Mesenchymal stem cell (in vitro differentiated cells and primary cell): Measurements from ENCODE around the gene CORO2B.

Experiments
- DNase-seq: peaks from one replicate; pipeline ENCODE4 v3.0.0-alpha.2; 2013
- H2AFZ ChIP-seq: one replicate; pipeline ENCODE4 v1.6.1; 2013; ENCODE audit warnings: low read depth, mild to moderate bottlenecking, control low read depth, inconsistent platforms, low read length, moderate library complexity
- H2AK5ac ChIP-seq: 2 replicates; pipeline ENCODE4 v1.6.1; 2013; ENCODE audit warnings: low read length, moderate library complexity, mild to moderate bottlenecking, inconsistent platforms; ENCODE audit not compliant: severe bottlenecking
- H2BK120ac ChIP-seq: one replicate; pipeline ENCODE4 v1.6.1; 2013; ENCODE audit warnings: low read depth, mild to moderate bottlenecking, inconsistent platforms, low read length, moderate library complexity
- H2BK12ac ChIP-seq, 2 experiments: one replicate each; pipeline ENCODE4 v1.6.1; 2013; ENCODE audit warnings: inconsistent platforms in 2 of 2, low read length in 2 of 2, mild to moderate bottlenecking in 2 of 2, moderate library complexity in 2 of 2, control low read depth in 1 of 2
- H2BK15ac ChIP-seq: one replicate; pipeline ENCODE4 v1.6.1; 2013; ENCODE audit warnings: mild to moderate bottlenecking, low read depth, inconsistent platforms; ENCODE audit not compliant: poor library complexity, severe bottlenecking
- H2BK5ac ChIP-seq: 2 replicates; pipeline ENCODE4 v1.6.1; 2013; ENCODE audit warnings: low read depth, mild to moderate bottlenecking, low read length, control low read depth, inconsistent platforms; ENCODE audit not compliant: poor library complexity, severe bottlenecking
- H3K14ac ChIP-seq, 2 experiments: one replicate each; pipeline ENCODE4 v1.6.1; 2013; ENCODE audit warnings: inconsistent platforms in 2 of 2, low read length in 2 of 2, control low read depth in 1 of 2, mild to moderate bottlenecking in 1 of 2, moderate library complexity in 1 of 2
- H3K18ac ChIP-seq, 2 experiments: one replicate each; pipeline ENCODE4 v1.6.1; 2013; ENCODE audit warnings: inconsistent platforms in 2 of 2, low read length in 2 of 2, control low read depth in 1 of 2, low read depth in 1 of 2, mild to moderate bottlenecking in 1 of 2
- H3K23ac ChIP-seq, 2 experiments: one replicate each; pipeline ENCODE4 v1.6.1; 2013; ENCODE audit warnings: inconsistent platforms in 2 of 2, low read length in 2 of 2, mild to moderate bottlenecking in 2 of 2, moderate library complexity in 2 of 2, control low read depth in 1 of 2
- H3K27ac ChIP-seq: 2 replicates; pipeline ENCODE4 v1.5.1; 2013; ENCODE audit warnings: mild to moderate bottlenecking, moderate library complexity, low read length, control low read depth, inconsistent platforms; ENCODE audit not compliant: poor library complexity, severe bottlenecking
- H3K27me3 ChIP-seq, 2 experiments: 2 replicates each; pipeline versions ENCODE4 v1.6.1 to v1.7.0; 2013; ENCODE audit warnings: low read length in 2 of 2, mild to moderate bottlenecking in 2 of 2, moderate library complexity in 2 of 2, control low read depth in 1 of 2, inconsistent platforms in 1 of 2; ENCODE audit not compliant: control insufficient read depth in 1 of 2, insufficient read depth in 1 of 2
- H3K36me3 ChIP-seq, 2 experiments: 2 replicates each; pipeline versions ENCODE4 v1.6.1 to v1.7.0; 2013; ENCODE audit warnings: low read length in 2 of 2, control low read depth in 1 of 2, inconsistent platforms in 1 of 2, low read depth in 1 of 2, mild to moderate bottlenecking in 1 of 2; ENCODE audit not compliant: insufficient read depth in 2 of 2, control insufficient read depth in 1 of 2
- H3K4ac ChIP-seq, 2 experiments: one replicate each; pipeline ENCODE4 v1.6.1; 2013; ENCODE audit warnings: inconsistent platforms in 2 of 2, low read length in 2 of 2, mild to moderate bottlenecking in 2 of 2, moderate library complexity in 2 of 2, control low read depth in 1 of 2, low read depth in 1 of 2
- H3K4me1 ChIP-seq: 2 replicates; pipeline ENCODE4 v1.6.1; 2013; ENCODE audit warnings: low read depth, low read length, control low read depth; ENCODE audit not compliant: control insufficient read depth, insufficient read depth
- H3K4me2 ChIP-seq: 2 replicates; pipeline ENCODE4 v1.6.1; 2013; ENCODE audit warnings: low read length, mild to moderate bottlenecking, inconsistent platforms; ENCODE audit not compliant: poor library complexity, severe bottlenecking
- H3K4me3 ChIP-seq, 2 experiments: 2 replicates each; pipeline versions ENCODE4 v1.5.1 to v1.7.0; 2013; ENCODE audit warnings: low read length in 2 of 2, mild to moderate bottlenecking in 2 of 2, control low read depth in 1 of 2, low read depth in 1 of 2; ENCODE audit not compliant: insufficient read depth in 1 of 2
- H3K79me1 ChIP-seq: replicated peaks from 2 replicates; pipeline ENCODE4 v1.6.1; 2013; ENCODE audit warnings: mild to moderate bottlenecking, control low read depth, low read length, inconsistent platforms; ENCODE audit not compliant: poor library complexity, severe bottlenecking
- H3K9ac ChIP-seq: 2 replicates; pipeline ENCODE4 v1.7.0; 2013; ENCODE audit warnings: mild to moderate bottlenecking, low read length, moderate library complexity
- H3K9me3 ChIP-seq: 2 replicates; pipeline ENCODE4 v1.7.0; 2013; ENCODE audit warnings: mild to moderate bottlenecking, low read length; ENCODE audit not compliant: control insufficient read depth
- H4K8ac ChIP-seq: one replicate; pipeline ENCODE4 v1.6.1; 2013; ENCODE audit warnings: inconsistent platforms, mild to moderate bottlenecking, low read length, moderate library complexity
- H4K91ac ChIP-seq: one replicate; pipeline ENCODE4 v1.6.1; 2013; ENCODE audit warnings: mild to moderate bottlenecking, low read length, inconsistent platforms
- WGBS: methylation state at CpG from one replicate; pipeline ENCODE4 v1.1.7; 2013; ENCODE audit warnings: mixed read lengths; 5-methylcytosine and 5-hydroxymethylcytosine counted together

Gene CORO2B

GRCh38 chr15:68606375-68606774 lies 27.6 kb downstream of the CORO2B start:
- no peaks in the 10 kb centered on the region for H3K27me3 ChIP-seq
- H2AK5ac ChIP-seq: peak overlapping the region; percentile 51
- H4K8ac ChIP-seq: no peak overlapping the region
- peaks cover 39% of the 10 kb centered on the region for H3K79me1 ChIP-seq
- H2BK12ac ChIP-seq: no peak overlapping the region
- DNase-seq: no peak
- no peak overlapping the region for H3K4me3 ChIP-seq
- H3K9me3 ChIP-seq: peaks cover 3% of the 10 kb centered on the region
- no peak overlapping the region for H3K23ac ChIP-seq
- WGBS: 95% methylated on average over 2 of the region's 3 CpGs
- H3K4me1 ChIP-seq: peaks cover 27% of the 10 kb centered on the region
- no peak overlapping the region for H2BK120ac ChIP-seq
- no peak overlapping the region for H2BK5ac ChIP-seq
- H2AFZ ChIP-seq: no peak overlapping the region
- H3K4me2 ChIP-seq: no peak overlapping the region
- no peak overlapping the region for H2BK15ac ChIP-seq
- H3K9ac ChIP-seq: no peak overlapping the region
- no peak overlapping the region for H3K14ac ChIP-seq
- H3K18ac ChIP-seq: no peak overlapping the region
- H3K4ac ChIP-seq: no peak overlapping the region
- H4K91ac ChIP-seq: no peak overlapping the region
- H3K27ac ChIP-seq: no peak overlapping the region
- peaks cover 6 to 7% of the 10 kb centered on the region in 2 experiments for H3K36me3 ChIP-seq

GRCh38 chr15:68608206-68608843 lies 29.5 kb downstream of the CORO2B start:
- WGBS: 78% methylated on average over 3 of the region's 8 CpGs
- Histone ChIP-seq H3K79me1 (peaks cover 41% of the 10 kb centered on the region), H3K9me3 (peaks cover 3% of the 10 kb centered on the region), H2BK5ac (no peak overlapping the region), H2BK12ac (peak overlapping the region; percentile 9 to 32), H3K4me2 (no peak overlapping the region), H3K4ac (peak overlapping the region in 1 of 2 experiments; percentile 57), H3K4me1 (peaks cover 25% of the 10 kb centered on the region), H3K18ac (peak overlapping the region; percentile 47 to 63), H3K27ac (no peak overlapping the region), H2BK15ac (peak overlapping the region; percentile 29), H3K36me3 (peaks cover 6 to 7% of the 10 kb centered on the region in 2 experiments), H3K4me3 (peak overlapping the region in 1 of 2 experiments; percentile 51), H3K14ac (no peak overlapping the region), H2AK5ac (peak overlapping the region; percentile 61), H2BK120ac (no peak overlapping the region), H2AFZ (no peak overlapping the region), H4K91ac (peak overlapping the region; percentile 88), H3K27me3 (no peaks in the 10 kb centered on the region), H3K9ac (peak overlapping the region; percentile 56), H4K8ac (peak overlapping the region; percentile 48), H3K23ac (peak overlapping the region in 1 of 2 experiments; percentile 27)
- no peak for DNase-seq

GRCh38 chr15:68608844-68609232 lies 30.0 kb downstream of the CORO2B start:
- no peak overlapping the region for H3K27ac ChIP-seq
- no peak overlapping the region for H3K23ac ChIP-seq
- H3K4ac ChIP-seq: peak overlapping the region in 1 of 2 experiments; percentile 19
- H3K18ac ChIP-seq: peak overlapping the region in 1 of 2 experiments; percentile 15
- no peaks in the 10 kb centered on the region for H3K27me3 ChIP-seq
- no peak overlapping the region for H2AK5ac ChIP-seq
- H2BK5ac ChIP-seq: no peak overlapping the region
- no peak overlapping the region for H2AFZ ChIP-seq
- H3K14ac ChIP-seq: peak overlapping the region in 1 of 2 experiments; percentile 3
- no peak for DNase-seq
- over 99% methylated on average over 3 of the region's 4 CpGs for WGBS
- peaks cover 36% of the 10 kb centered on the region for H3K79me1 ChIP-seq
- no peak overlapping the region for H3K4me2 ChIP-seq
- peaks cover 3 to 7% of the 10 kb centered on the region in 2 experiments for H3K36me3 ChIP-seq
- peak overlapping the region; percentile 56 for H3K9ac ChIP-seq
- peak overlapping the region in 1 of 2 experiments; percentile 39 for H3K4me3 ChIP-seq
- peak overlapping the region; percentile 20 for H4K8ac ChIP-seq
- H2BK120ac ChIP-seq: no peak overlapping the region
- H2BK12ac ChIP-seq: peak overlapping the region; percentile 4 to 57
- H3K4me1 ChIP-seq: peaks cover 25% of the 10 kb centered on the region
- peak overlapping the region; percentile 22 for H4K91ac ChIP-seq
- peaks cover 3% of the 10 kb centered on the region for H3K9me3 ChIP-seq
- H2BK15ac ChIP-seq: no peak overlapping the region

GRCh38 chr15:68609629-68610028 lies 30.8 kb downstream of the CORO2B start:
- peak overlapping the region; percentile 62 for H4K8ac ChIP-seq
- peak overlapping the region; percentile 56 for H3K9ac ChIP-seq
- H3K79me1 ChIP-seq: peaks cover 32% of the 10 kb centered on the region
- H3K36me3 ChIP-seq: peaks cover 0 to 7% of the 10 kb centered on the region in 2 experiments
- no peak overlapping the region for H2BK15ac ChIP-seq
- H3K27ac ChIP-seq: no peak overlapping the region
- H2BK5ac ChIP-seq: no peak overlapping the region
- no peak overlapping the region for H3K4me2 ChIP-seq
- H2AFZ ChIP-seq: no peak overlapping the region
- H3K4me3 ChIP-seq: peak overlapping the region in 1 of 2 experiments; percentile 39
- peaks cover 28% of the 10 kb centered on the region for H3K4me1 ChIP-seq
- peaks cover 3% of the 10 kb centered on the region for H3K9me3 ChIP-seq
- 51% methylated on average over 7 of the region's 7 CpGs for WGBS
- no peak overlapping the region for H3K14ac ChIP-seq
- peak overlapping the region in 1 of 2 experiments; percentile 15 for H2BK12ac ChIP-seq
- H2AK5ac ChIP-seq: peak overlapping the region; percentile 42
- H3K23ac ChIP-seq: no peak overlapping the region
- no peak overlapping the region for H3K4ac ChIP-seq
- DNase-seq: peak; percentile 70
- H2BK120ac ChIP-seq: no peak overlapping the region
- H4K91ac ChIP-seq: no peak overlapping the region
- H3K18ac ChIP-seq: peak overlapping the region in 1 of 2 experiments; percentile 3
- no peaks in the 10 kb centered on the region for H3K27me3 ChIP-seq
